Measurements from ENCODE around the gene SPATC1L.

Gene SPATC1L

GRCh38 chr21:46131838-46132651, 52.2 kb downstream of the SPATC1L start:
- DNase-seq (ENCODE audit: low spot score) = no peak

DNA sequence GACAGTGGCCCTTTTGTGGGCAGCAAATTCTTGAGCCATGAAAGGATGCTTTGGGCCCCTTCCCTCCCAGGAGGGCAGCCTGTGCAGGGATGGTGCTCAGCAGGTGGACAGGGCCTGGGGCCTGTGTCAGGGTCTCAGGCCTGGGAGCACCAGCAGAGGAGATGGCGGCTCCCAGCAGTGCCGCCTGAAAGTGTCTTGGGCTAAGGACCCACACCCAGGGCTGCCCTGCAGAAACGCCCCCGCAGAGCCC, 52.7 kb downstream of the SPATC1L start:
- no peak for DNase-seq (ENCODE audit: low spot score)

GRCh38 chr21:46130831-46131587, 53.2 kb downstream of the SPATC1L start:
- no peak for DNase-seq (ENCODE audit: low spot score)

GRCh38 chr21:46129846-46130651, 54.2 kb downstream of the SPATC1L start:
- DNase-seq (ENCODE audit: low spot score) = no peak

DNA sequence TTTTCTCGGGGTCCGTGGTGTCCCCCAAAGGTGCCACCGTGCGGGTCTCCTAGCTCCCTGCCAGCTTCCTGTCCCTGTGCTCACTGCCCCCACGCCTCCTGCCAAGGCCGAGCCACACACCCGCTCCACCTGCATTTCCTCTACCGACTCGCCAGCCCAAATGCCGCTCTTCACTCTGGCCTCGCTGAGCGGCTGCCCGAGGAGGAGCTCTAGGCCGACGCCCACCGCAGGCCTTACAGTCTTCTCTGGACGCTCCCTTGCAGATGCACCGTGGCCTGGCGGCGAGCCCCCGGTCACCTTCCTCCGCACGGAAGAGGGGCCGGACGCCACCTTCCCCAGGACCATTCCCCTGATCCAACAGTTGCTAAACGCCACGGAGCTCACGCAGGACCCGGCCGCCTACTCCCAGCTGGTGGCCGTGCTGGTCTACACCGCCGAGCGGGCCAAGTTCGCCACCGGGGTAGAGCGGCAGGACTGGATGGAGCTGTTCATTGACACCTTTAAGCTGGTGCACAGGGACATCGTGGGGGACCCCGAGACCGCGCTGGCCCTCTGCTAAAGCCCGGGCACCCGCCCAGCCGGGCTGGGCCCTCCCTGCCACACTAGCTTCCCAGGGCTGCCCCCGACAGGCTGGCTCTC, 55.2 kb downstream of the SPATC1L start:
- no peak for DNase-seq (ENCODE audit: low spot score)

DNA sequence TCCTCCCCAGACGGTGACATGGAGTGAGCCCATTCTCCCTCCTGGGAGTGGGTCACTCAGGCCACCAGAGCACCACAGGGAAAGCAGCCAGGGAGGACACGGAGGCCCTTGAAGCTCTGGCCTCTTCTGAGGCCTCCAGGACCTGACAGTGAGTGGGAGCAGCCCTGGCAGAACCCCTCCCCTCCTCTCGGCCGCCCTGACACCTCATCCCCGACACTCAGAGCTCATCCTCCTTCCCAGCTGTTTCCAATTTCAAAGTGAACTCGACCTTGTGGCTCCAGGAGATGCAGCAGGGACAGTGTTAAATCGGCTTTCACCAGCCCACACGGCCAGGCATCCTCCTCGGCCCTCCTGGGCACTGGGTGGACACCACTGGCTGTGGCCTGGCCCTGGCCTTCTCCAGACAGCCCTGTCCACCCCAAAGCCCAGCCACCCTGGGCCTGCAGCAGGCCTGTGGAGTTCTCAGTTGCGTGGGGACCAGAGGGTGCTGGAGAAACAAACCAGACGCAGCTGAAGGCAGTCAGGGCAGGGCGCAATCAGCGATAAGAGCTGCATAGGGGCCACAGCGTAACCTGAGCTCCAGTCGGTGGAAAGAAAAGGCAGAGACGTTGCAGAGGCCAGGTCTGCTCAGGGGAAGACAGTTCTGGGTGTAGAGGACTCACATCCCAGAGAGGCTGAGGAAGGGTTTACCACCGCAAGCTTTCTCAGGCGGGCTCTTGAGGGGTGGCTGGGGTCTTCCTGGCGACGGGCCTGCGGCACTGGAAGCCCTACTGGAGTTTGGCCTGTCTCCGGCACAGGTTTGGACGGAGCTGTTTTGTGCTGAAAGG, 55.9 kb downstream of the SPATC1L start:
- peak; percentile 55 for DNase-seq (ENCODE audit: low spot score)

GRCh38 chr21:46127239-46128105, 56.8 kb downstream of the SPATC1L start:
- DNase-seq (ENCODE audit: low spot score) = peak; percentile 65

DNA sequence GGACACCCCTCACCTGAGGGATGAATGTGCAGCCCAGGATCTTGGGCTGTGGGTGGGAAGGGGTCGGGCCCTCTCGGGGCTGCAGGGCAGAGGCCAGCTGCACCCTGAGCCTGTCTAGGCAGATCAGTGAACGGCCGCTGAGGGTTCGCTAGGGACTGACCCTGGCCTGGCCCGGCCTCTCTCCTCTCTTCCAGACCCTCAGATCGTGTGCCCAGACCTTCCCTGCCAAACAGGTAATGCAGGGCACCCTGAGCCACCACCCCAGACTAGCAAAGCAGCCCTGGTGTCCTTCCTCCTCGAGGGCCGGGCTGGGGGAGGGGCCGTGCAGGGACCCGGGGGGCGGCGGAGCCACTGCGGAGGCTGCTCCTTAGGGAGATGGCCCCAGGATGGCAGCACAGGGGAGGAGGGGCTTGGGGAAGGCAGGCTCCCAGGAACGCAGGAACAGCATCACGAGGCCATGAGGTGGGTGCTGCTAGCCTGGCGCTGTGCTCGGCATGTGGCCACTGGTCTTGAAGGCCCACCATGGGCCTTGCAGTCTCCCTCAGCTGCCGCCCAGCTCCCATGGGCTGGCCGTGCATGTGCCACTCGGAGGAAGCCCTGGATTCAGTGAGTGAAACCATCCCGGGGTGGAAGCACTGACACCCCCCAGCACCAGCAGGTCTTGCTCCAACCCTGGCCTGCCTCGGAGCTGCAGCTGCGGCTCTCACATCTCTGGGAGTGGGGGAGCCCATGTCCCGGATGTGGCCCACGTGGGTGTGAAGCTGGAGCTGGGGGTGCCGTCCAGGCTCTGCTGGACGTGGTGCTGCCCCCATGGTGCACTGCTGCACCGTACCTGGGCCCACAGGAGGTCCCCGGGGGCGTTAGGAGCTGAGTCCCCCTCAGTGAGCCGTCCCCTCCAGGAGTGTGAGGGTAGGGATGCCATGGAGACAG, 57.7 kb downstream of the SPATC1L start:
- DNase-seq (ENCODE audit: low spot score) = peak; percentile 64

DNA sequence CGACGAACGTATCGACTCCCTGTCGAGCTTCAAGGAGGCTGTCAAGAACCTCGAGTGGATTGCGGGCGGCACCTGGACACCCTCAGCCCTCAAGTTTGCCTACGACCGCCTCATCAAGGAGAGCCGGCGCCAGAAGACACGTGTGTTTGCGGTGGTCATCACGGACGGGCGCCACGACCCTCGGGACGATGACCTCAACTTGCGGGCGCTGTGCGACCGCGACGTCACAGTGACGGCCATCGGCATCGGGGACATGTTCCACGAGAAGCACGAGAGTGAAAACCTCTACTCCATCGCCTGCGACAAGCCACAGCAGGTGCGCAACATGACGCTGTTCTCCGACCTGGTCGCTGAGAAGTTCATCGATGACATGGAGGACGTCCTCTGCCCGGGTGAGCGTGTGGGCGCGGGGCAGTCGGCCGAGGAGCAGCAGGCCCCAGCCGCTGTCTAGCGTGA, 58.4 kb downstream of the SPATC1L start:
- peak; percentile 60 for DNase-seq (ENCODE audit: low spot score)

- DNase-seq (ENCODE audit: low spot score) = peak; percentile 58
Observed at GRCh38 chr21:46124926-46125845, 59.1 kb downstream of the SPATC1L start.

DNA sequence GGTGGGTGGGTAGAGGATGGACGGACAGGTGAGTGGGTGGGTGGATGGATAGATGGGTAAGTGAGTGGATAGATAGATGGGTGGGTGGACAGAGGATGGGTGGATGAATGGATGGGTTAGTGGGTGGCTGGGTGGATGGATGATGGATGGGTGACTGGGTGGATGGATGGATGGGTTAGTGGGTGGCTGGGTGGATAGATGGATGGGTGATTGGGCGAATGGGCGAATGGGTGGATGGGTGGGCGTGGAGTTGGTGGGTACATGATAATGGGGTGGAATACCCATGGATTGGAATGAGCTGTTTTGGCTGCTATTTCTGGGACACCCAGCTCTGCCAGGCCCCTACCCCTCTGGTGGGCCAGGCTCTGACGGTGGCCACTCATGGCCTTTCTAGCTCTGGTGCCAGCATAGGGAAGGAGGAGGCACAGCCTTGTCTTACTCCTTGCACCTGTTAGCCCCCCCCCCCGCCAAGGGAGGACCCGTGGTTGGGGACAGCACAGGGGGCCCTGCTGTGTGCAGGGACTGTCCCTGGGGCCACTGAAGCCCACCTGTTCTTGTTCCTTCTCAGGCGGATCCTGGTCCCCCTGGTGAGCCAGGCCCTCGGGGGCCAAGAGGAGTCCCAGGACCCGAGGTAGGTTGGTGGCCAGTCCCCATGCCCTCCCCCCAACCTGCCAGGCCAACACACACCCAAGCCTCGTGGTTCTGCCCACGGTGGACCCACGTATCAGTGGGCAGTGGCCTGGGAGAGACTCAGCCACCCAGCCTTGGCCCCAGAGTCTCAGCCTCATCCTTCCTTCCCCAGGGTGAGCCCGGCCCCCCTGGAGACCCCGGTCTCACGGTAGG, 60.0 kb downstream of the SPATC1L start:
- DNase-seq (ENCODE audit: low spot score) = no peak

GRCh38 chr21:46122758-46123683, 61.2 kb downstream of the SPATC1L start:
- peak; percentile 38 for DNase-seq (ENCODE audit: low spot score)

DNA sequence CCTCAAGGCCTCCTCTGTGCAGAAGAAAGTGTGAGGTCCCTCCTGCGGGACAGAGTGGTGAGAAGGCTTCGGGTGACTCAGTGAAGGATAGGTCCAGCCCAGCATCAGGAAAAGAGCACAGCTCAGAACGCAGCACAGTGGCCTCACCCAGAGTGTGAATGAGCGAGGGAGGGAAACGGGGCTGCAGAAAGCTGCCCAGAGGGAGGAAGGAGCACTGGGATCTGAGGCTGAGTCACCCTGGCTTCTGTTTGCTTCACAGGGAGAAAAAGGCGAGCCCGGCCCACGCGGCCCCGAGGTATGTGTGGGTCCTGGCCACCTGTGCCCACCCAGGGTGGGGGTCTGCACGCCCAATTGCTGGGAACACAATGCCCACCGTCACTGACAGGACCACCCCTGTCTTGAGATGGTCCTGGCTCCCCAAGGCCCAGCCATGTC, 62.0 kb downstream of the SPATC1L start:
- peak; percentile 55 for DNase-seq (ENCODE audit: low spot score)

GRCh38 chr21:46121286-46122221, 62.7 kb downstream of the SPATC1L start:
- DNase-seq (ENCODE audit: low spot score) = peak; percentile 53
